ENCODE measurements around the gene EAF2.
"Not testable (repeated sequence)": the region's sequence is repeated elsewhere in the genome, so short reads cannot be mapped to it uniquely, and the experiment has no call there.

Gene EAF2

GRCh38 chr3:121863247-121863646 is 28.2 kb downstream of the EAF2 start:
- not testable (repeated sequence) for DNase-seq (ENCODE audit: low read depth)

- DNase-seq (ENCODE audit: low read depth), result no peak
Measured at GRCh38 chr3:121863801-121864200, 28.8 kb downstream of the EAF2 start.

- no peak for DNase-seq (ENCODE audit: low read depth)
Measured at GRCh38 chr3:121869736-121870135, 34.7 kb downstream of the EAF2 start.

GRCh38 chr3:121870717-121871116 is 35.7 kb downstream of the EAF2 start:
- DNase-seq (ENCODE audit: low read depth), result no peak

GRCh38 chr3:121871430-121871829 is 36.4 kb downstream of the EAF2 start:
- no peak for DNase-seq (ENCODE audit: low read depth)

- DNase-seq (ENCODE audit: low read depth), result no peak
Measured at GRCh38 chr3:121878411-121878810, 43.4 kb downstream of the EAF2 start.

- DNase-seq (ENCODE audit: low read depth), result no peak
Measured at GRCh38 chr3:121883507-121883906, 48.5 kb downstream of the EAF2 start.

- no peak for DNase-seq (ENCODE audit: low read depth)
Measured at GRCh38 chr3:121885386-121885785, 50.4 kb downstream of the EAF2 start.

GRCh38 chr3:121894301-121894990 is 59.4 kb downstream of the EAF2 start, which contains the start of gene SLC15A2:
Gene SLC15A2 (plus strand): TSS chr3:121894401. CDS start chr3:121894477, 76 bp downstream.
- DNase-seq (ENCODE audit: low read depth), result no peak

GRCh38 chr3:121895121-121895520 is 60.1 kb downstream of the EAF2 start:
- no peak for DNase-seq (ENCODE audit: low read depth)

GRCh38 chr3:121895736-121896135 is 60.7 kb downstream of the EAF2 start:
- DNase-seq (ENCODE audit: low read depth), result no peak

- no peak for DNase-seq (ENCODE audit: low read depth)
Measured at GRCh38 chr3:121896823-121897222, 61.8 kb downstream of the EAF2 start.

GRCh38 chr3:121897296-121897695 is 62.3 kb downstream of the EAF2 start:
- no peak for DNase-seq (ENCODE audit: low read depth)

GRCh38 chr3:121913305-121913990 is 78.4 kb downstream of the EAF2 start:
- DNase-seq (ENCODE audit: low read depth), result no peak

GRCh38 chr3:121914081-121914998 is 79.3 kb downstream of the EAF2 start:
- DNase-seq (ENCODE audit: low read depth), result no peak

GRCh38 chr3:121916189-121916588 is 81.2 kb downstream of the EAF2 start:
- no peak for DNase-seq (ENCODE audit: low read depth)

- DNase-seq (ENCODE audit: low read depth), result no peak
Measured at GRCh38 chr3:121918779-121919483, 83.9 kb downstream of the EAF2 start.

GRCh38 chr3:121924734-121925133 is 89.7 kb downstream of the EAF2 start:
- no peak for DNase-seq (ENCODE audit: low read depth)

GRCh38 chr3:121926380-121926779 is 91.4 kb downstream of the EAF2 start:
- no peak for DNase-seq (ENCODE audit: low read depth)

Data from T follicular helper cell (primary cell).